Suppressor macrophage treated with lipopolysaccharide for 1 hour (primary cell): Measurements from ENCODE around the gene PLCD3.
"Not testable (repeated sequence)": the region's sequence is repeated elsewhere in the genome, so short reads cannot be mapped to it uniquely, and the experiment has no call there.

Source experiments
- DNase-seq, 3 donors: peaks; one replicate each; pipeline ENCODE4 v3.0.0-alpha.2; 2020 to 2022

Gene PLCD3

DNA sequence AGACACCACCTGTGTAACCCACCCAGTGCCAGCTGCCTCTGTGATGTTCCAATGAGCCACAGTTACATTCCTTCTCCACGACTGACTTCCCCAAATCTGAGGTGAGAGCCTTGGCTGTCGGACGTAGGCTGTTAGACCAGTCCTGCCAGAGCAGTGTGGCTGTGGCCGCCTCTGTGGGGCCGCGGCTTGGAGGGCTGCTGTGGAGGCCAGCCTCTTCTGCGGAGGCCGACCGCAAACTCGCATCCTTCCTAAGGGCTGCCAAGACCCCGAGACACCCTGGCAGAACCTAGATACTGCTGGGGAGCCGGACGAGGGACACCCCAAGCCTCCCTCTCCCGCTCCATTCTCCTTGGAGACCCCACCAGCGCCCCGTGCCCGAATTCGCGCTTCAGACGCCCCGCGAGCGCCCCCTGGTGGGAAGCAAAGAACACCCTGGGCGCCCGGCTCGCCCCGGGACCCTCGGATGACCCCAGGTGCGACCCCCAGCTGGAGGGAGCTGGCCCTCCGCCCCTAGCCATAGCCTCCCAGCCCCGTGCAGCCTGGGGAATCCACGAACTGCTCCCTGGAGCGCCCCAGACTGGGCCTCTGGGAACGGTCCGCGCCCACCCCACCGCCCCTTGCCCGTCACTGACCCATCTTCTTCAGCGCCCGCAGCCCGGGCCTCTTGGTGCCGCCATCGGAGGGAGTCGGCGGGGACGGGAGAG is 547 bp downstream of the PLCD3 start:
- DNase-seq, result peak in 2 of 3 donors; percentile 48 to 76

DNA sequence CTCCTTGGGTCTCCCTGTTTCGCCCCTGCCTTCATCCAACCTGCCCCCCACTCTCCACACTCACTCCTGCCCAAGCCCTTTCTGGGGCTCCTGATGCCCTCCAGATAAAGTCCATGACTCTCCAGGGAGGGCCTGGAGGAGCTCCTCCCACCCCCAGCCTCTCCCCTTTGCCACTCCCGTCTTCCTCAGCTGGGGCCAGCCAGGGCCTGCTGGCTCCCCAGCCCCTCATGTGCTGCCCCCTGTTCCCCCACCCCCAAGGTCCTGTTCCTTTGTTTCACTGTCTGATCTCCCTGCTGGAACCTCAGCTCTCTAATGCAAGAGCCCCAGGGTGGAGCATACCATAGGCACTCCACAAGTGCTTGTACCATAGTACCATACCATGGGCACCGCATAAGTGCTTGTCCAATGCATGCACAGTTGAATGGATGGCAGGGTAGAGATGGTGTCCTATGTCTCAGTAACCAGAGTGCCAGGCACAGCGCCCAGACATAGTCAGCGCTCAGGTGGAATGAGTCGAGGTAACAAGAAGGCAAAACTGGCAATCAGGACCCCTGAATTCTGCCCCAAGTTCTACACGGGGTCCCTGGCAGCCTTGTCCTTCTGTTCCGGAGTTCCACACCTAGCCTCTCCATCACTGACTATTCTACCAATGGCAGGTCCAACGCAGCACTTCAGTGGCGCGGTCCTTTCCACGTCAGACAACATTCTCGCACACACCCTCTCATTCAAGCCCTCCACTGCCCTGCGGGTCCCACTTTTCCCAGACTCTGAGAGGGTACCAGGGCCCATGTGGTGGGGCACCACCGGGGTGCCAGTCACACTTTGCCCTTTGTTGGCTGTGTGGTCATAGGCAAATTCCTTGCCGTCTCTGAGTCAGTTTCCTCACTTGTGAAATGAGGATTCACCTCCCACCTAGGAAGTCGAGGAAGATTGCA is 1.4 kb downstream of the PLCD3 start:
- no peak for DNase-seq

DNA sequence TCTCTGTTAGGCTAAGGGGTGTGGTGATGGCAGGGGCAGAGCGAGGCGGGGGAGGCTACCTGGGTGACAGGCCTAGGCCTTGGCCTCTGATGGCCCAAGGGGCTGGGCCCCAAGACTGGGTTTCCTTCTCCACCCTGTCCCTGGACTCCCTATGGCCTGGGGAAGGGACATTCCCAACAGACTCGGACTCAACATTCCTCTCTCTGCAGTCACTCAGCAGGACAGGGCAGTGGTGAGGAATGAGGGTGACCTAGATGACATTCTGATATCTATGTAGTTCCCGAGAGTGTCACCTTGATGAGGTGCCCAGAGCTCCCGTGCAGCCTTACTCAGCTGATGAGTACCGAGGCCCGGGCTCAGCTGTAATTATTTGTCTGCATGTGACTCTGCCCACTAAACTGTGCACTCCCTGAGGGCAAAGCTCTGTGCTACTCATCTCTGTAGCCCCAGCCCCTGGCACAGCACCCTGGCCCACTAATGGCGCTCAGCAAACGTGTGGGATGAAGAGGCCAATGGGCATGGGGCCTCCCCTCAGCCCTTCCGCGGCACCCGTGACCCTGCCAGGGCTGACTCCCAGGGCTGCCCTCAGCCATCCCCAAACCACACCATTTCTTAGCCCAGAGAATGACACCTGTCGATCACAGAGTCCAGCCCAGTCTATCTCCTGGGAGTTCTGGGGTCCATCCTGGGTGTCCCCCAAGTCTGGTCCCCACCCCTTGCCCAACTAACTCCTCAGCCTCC is 2.2 kb downstream of the PLCD3 start:
- DNase-seq, result no peak

DNA sequence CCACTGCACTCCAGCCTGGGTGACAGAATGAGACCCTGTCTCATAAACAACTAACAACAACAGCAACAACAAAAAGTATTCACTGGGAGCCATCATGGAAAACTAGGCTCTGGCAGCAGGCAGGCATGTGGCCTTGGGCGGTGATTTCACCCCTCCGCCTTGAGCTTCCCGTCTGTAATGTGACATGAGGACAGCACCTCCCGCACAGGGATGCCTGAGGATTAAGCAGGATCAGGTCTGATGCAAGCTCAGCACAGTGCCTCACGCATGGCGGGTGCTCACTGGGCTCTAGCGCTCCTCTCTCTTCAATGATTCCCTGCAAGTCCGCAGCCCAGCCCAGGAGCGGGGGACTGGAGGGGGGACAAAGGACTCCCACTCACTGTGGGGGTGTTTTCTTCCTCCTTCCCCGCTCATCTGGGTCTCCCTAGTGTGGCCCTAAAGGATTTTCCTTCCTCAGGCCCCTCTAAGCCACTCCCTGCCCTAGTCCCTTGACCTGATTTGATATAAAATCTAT is 2.8 kb downstream of the PLCD3 start:
- DNase-seq, result no peak

DNA sequence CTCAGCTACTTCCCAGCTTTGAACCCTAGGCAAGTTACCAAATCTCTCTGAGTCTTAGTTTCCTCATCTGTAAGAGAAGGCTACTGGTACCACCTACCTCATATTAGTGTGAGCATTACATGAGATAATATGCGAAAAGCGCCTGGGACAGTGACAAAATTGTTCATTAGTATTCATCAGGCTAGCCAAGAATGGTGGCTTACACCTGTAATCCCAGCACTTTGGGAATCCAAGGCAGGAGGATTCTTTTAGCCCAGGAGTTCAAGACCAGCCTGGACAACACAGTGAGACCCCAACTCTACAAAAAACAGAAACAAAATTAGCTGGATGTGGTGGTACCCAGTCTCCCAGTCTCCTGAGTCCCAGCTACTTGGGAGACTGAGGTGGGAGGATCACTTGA is 3.3 kb downstream of the PLCD3 start:
- DNase-seq, result no peak

DNA sequence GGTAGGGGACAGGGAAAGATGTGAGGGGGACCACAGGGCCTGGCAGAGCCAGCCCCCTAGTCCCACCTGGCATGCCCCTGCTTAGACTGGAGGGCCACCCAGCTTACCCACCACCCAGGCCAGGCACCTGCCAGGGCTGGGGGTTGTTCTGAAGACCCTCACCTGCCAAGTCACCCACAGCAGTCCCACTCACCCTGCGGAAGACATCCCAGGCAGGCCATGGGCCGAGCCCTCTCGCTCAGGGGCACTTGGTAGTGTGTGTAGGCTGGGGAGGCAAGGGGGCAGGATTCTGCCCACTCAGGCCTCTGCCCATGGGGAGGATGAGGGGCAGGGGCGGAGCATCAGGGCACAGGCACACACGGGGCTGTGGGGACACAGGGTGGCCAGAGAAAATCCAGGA is 4.0 kb downstream of the PLCD3 start:
- DNase-seq, result no peak

DNA sequence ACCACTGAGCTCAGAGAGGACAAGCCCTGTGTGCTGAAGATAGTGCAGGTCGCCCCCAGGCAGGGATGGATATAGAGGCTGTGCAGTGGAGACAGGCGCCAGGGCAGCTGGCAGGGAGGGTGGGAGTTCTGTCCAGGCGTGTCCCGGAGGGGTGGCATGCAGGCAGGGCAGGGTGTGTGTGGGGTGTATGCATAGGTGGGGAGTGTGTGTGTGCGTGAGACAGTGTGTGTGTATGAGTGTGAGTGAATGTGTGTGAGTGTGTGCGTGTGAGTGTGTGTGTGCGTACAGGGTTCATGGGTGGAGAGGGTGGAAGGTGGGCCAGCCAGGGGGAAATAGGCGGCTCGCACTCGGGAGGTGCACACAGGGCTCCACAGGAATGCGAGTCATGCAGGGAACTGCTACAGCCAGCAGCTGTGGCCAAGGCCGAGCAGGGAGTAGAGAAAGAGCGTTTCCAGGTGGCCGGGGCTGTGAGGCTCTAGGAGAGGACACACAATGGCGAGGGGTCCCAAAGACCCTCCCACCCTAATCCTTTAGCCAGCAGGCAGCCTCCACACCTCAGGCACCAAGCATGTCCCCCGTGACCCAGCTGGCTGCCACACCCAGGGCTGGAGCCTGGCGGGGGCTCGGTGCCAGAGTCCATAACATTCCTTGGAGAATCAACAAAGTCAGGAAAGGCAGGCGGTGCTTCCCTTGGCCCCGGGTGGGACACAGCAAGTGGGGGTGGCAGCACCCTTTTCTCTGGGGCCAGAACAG is 4.6 kb downstream of the PLCD3 start:
- no peak for DNase-seq

DNA sequence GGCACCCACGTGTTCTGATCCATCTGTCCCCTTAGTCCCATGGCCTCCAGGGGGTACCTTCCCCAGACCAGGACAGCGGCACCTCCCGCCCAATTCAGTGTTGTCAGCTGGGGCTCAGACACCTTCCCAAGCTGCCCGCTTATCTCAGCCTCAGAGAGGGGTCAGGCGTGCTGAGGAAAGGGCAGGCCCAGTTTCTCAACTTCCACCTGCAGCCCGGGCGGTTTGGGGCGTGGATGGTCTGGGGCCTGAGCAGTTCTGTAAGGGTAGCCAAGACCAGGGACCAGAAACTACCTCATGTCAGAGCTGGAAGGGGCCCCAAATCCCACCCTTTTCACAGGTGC is 5.1 kb downstream of the PLCD3 start:
- DNase-seq, result no peak

DNA sequence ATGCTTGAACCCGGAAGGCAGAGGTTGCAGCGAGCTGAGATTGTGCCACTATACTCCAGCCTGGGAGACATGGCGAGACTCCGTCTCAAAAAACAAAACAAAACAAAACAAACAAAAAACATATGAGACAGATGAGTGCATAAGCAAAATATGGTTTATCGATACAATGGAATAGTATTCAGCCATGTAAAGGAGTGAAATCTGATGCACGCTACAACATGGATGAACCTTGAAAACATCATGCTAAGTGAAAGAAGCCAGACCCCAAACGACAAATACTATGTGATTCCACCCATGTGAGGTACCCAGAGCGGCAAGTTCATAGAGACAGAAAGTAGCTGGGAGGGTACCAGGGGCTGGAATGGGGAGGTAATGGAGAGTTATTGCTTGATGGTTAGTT is 6.8 kb downstream of the PLCD3 start:
- DNase-seq, result no peak

DNA sequence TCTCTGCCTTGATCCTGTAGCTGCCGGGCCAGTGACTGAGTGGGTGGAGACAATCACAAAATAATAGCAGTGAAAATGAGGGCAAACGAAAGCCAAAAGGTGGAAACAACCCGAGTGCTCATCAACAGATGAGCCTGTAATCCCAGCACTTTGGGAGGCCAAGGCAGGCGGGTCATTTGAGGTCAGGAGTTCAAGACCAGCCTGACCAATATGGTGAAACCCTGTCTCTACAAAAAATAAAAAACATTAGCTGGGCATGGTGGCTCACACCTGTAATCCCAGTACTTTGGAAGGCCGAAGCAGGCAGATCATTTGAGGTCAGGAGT is 7.6 kb downstream of the PLCD3 start:
- not testable (repeated sequence) for DNase-seq

DNA sequence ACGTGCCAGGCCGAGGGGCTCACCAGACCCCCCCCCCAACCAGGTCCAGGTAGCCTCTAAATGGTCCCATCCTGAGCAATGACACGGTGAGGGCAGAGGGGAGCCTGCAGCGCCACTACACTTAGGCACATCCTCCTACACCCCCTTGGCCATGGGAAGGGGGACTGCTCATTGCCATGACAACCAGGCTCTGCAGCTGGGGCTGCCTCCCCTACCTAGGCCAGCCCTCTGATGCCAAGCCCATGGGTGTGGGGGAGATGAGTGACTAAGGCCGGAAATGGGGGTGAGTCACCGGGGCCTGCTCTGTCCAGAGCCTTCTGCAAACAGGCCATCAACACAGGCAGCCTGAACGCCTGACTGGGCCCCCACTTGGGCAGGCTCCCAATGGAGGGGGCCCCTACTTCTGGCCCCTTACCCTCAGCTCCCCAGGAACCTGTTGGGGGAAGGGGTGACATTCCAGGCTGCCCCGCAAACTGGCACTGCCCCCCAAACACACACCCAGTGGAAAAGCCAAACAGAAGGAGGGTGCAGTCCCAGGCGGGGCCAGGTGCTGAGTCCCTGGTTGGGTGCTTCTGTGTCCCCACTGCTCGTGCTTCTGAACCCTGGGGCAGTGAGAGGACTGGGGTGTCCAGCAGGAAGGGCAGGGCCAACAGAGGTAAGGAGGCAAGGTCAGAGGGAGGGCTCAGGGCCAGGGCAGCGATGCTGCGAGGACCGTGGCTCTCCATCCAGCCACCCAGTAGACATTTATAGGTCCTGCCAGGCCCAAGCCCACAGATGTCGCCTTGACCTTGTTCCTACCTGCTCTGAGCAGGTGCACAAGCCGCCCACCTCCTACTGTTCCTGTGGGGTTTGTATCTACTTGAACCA is 8.2 kb downstream of the PLCD3 start:
- peak; percentile 77 to 88 (median 80) for DNase-seq

DNA sequence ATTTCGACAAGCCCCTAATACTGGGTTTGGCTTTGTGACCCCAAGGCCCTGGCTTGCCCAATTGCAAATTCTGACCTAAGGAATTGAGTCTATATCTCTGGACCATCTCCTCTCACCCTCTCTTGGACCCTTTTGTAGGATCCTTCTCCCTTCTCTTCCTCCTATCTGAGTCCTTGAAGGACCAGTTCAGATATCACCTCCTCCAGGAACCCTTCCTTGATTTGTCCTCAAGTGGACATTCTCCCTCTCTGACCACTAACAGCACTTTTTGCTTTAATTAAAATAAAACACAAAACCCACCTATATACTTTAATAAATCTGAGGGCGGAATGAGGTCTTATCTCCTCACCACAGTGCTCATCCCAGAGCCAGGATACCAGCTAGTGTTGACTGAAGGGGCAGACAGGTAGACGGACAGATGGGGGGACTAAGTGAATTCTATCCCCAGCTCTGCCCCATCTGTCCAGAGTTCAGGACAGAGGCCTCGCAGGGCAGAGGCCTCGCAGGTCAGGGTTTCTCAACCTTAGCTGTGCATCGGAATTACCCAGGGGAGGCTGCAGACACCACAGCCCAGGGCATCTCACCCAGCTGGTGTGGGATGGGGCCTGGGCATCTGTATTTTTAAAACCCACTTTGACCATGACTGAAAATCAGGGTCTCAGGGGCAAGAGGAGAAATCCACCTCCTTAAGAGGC is 9.1 kb downstream of the PLCD3 start:
- DNase-seq, result no peak

DNA sequence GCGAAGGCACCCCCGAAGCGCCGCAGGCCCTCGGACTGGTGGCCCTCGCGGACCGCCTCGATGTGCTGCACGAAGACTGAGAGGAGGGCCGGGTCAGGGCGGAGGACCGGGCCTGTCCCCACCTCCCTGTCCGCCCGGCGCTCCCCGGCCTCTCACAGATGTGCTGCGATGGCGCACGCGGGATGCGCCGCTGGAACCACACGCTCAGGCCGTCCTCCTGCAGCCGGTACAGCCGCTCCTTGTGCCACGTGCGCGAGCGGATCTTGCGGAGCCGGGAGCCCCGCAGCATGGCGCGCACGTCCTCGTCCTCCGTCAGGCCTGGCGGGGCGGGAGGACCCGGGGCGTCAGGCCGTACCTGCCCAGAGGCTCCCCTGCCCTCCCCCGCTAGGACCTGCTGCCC is 11.3 kb downstream of the PLCD3 start:
- DNase-seq, result peak in 1 of 3 donors; percentile 12

DNA sequence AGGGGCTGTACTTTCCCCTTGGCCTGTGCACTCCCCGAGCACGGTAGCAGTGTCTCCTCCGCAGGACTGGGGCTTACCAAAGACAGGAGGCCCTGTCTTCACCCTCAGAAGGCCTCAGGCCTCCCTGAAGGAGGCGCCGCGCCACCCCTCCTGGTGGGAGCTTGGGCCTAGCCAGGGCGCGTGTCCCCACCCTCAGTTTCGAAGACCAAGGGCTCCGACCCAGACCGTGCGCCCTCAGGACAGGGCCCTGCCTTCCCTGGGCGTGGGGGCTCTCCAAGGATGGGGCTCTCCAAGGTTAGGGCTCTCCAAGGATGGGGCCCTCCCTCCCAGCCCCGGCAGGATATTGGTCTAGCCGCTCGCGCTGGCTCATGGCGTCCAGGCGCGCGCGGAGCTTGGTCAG is 11.8 kb downstream of the PLCD3 start:
- DNase-seq, result no peak

DNA sequence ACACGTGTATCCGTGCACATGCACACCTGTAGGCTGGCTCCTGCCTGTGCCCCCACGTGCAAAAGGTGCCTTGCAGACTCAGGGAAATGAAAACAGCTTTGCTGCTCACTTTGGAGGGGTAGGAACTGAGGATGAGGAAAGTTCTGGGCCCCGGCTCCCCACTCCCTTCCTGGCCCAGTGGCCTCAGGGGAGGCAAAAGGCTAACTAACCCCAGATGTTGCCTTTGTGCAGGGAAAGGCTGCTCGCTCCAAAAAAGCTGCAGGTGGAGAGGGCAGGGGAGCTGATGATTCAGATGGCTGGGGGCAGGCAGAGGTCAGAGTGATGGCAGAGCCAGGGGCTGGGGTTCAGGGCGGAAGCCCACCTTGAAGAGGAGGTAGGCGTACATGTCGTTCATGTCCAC is 12.4 kb downstream of the PLCD3 start:
- no peak for DNase-seq

DNA sequence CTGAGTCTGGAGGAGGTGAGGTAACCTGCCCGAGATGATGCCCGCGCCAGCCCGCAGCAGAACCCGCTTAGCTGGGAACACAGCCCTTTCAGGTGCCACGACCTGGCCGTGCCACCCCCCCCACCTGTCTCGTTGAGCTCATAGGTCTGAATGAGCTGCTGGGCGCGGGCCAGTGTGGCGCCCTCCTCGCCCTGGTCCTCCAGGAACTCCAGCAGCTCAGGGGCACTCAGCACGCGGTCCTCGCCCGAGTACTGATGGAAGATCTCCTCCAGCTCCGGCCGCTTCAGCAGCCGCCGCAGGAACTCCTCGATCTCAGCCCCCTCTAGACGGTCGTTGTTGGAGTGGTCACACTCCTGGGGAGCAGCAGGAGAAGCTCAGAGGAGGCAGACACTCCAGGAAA is 13.6 kb downstream of the PLCD3 start:
- no peak for DNase-seq

DNA sequence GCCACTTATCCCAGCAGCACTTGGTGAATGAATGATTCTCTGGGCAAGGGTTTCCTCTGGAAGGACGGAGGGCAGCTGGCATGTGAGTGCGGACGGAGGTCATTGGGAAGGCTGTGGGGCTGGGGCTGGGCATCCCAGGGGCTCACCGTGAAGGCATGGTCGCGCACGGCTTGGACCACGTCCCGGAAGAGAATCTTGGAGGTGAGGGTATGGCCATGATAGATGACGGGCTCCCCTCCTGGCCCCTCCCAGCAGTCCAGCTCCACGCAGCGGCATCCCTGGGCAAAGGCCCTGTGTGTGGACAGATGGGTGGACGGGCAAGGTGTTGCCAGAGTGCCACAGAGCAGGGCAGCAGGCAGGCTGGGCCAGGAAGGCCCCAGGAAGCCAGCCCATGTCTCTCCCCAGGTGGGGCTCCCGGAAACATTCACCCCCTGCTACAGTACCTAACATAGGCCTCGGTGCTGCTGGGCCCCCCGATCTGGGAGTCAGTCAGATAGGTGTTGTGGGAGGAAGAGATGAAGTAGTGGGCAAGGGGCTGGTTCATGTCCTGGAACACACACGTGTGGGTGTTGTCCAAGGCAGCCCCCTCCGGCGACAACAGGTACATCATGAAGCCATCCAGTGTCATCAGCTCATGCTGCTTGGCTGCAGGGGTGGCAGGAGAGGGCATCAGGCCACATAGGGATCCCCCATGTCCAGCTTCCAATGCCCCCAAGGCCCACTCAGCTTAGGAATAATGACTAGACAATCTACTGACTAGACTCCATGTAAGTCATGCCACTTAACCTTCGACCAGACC is 14.3 kb downstream of the PLCD3 start:
- DNase-seq, result no peak

DNA sequence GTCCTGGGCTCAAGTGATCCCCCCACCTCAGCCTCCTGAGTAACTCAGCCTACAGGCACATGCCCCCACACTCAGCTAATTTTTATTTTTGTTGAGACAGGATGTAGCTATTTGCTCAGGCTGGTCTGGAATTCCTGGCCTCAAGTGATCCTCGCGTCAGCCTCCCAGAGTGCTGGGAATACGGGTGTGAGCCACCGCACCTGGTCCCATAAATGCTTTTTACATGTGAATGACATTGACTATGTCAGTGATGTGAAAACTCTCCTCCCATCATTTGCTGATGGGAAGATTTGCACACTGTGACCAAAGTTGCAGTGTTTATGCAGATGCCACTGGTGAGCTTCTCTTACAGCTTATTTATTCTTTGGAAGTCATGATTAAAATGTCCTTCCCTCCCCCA is 15.0 kb downstream of the PLCD3 start:
- no peak for DNase-seq

DNA sequence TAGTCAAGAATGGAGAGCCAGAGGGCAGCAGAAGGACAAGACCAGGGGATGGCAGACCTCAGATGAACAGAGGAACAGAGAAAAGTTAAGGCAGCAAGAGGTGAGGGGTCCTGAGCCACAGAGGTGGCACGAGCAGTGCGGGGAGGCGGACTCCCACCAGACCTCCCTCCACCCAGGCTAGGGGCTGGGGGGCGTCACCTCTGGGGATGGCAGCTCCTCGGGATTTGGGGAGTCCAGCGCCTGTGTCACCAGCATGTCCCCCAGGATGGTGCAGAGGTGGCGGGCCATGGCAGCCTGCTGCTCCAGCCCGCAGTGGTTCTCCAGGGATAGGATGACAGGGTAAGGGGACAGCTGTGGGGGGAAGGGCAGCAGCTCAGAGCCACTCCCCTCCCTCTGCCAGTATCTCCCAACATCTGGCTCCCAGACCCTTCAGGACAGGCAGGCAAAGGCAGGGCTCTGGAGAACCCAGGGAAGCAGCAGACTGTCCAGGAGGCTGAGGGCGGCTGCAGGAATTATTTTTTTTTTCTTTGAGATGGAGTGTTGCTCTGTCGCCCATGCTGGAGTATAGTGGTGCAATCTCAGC is 15.8 kb downstream of the PLCD3 start:
- no peak for DNase-seq

DNA sequence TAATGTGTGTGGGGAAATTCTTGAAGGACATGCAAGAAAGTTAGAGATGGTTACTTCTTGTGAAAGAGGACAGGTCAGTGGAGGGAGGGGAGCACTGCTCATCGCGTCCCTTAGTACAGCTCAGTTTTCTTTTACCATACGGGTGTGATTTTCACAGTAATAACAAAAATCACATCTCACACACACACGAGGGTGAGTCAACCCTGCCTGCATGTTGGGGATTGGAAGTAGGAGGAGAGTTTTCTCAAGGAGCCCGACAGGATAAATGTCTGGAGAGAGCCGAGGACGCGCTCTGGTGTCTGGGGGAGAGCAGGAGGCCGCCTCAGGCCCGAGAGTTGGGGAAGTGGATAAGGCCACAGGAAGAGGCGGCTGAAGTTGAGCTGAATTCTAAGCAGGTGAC is 16.4 kb downstream of the PLCD3 start:
- DNase-seq, result no peak
